H9 (cell line): ENCODE data around the gene HDAC5. TPM values are rescaled to one million over a fixed set of nuclear protein-coding genes. Genes with fewer than 3 reads are reported as not detected.

ENCODE experiments used
- DNase-seq: peaks from one replicate; pipeline ENCODE4 v3.0.0-alpha.2; 2017
- H2AFZ ChIP-seq: one replicate; pipeline ENCODE4 v1.6.1; 2013; ENCODE audit warnings: mild to moderate bottlenecking, low read length, control low read depth, moderate library complexity
- H2AK5ac ChIP-seq: 2 replicates; pipeline ENCODE4 v1.6.1; 2013; ENCODE audit warnings: low read length, control low read depth, mixed read lengths; ENCODE audit not compliant: insufficient read length
- H2BK120ac ChIP-seq: one replicate; pipeline ENCODE4 v1.6.1; 2013; ENCODE audit warnings: low read depth, mild to moderate bottlenecking, low read length, control low read depth, inconsistent platforms; ENCODE audit not compliant: poor library complexity, severe bottlenecking
- H2BK12ac ChIP-seq: 2 replicates; pipeline ENCODE4 v1.6.1; 2013; ENCODE audit warnings: low read length, control low read depth, mixed read lengths, low read depth; ENCODE audit not compliant: insufficient read length
- H2BK15ac ChIP-seq: 2 replicates; pipeline ENCODE4 v1.6.1; 2013; ENCODE audit warnings: low read depth, low read length, control low read depth
- H2BK20ac ChIP-seq: one replicate; pipeline ENCODE4 v1.6.1; 2013; ENCODE audit warnings: low read depth, mild to moderate bottlenecking, low read length, control low read depth, inconsistent platforms; ENCODE audit not compliant: poor library complexity, severe bottlenecking
- H2BK5ac ChIP-seq: 2 replicates; pipeline ENCODE4 v1.6.1; 2013; ENCODE audit warnings: low read length, control low read depth, mixed read lengths; ENCODE audit not compliant: insufficient read length
- H3K14ac ChIP-seq: 2 replicates; pipeline ENCODE4 v1.6.1; 2013; ENCODE audit warnings: low read length, control low read depth; ENCODE audit not compliant: insufficient read depth
- H3K18ac ChIP-seq: 2 replicates; pipeline ENCODE4 v1.6.1; 2013; ENCODE audit warnings: low read depth, mild to moderate bottlenecking, mixed read lengths, low read length, control low read depth; ENCODE audit not compliant: insufficient read length
- H3K23ac ChIP-seq: 2 replicates; pipeline ENCODE4 v1.6.1; 2013; ENCODE audit warnings: low read length, control low read depth, mixed read lengths, low read depth; ENCODE audit not compliant: insufficient read length
- H3K23me2 ChIP-seq: 2 replicates; pipeline ENCODE4 v1.6.1; 2013; ENCODE audit warnings: low read depth, mild to moderate bottlenecking, mixed read lengths, low read length, control low read depth; ENCODE audit not compliant: insufficient read length, poor library complexity, severe bottlenecking
- H3K27ac ChIP-seq: 2 replicates; pipeline ENCODE4 v1.5.1; 2013; ENCODE audit warnings: low read length, control low read depth, mixed read lengths, low read depth; ENCODE audit not compliant: insufficient read length
- H3K27me3 ChIP-seq: 2 replicates; pipeline ENCODE4 v1.6.1; 2013; ENCODE audit warnings: low read length, control low read depth, inconsistent platforms; ENCODE audit not compliant: insufficient read depth
- H3K4ac ChIP-seq: 2 replicates; pipeline ENCODE4 v1.6.1; 2013; ENCODE audit warnings: low read depth, mild to moderate bottlenecking, control low read depth, inconsistent platforms, low read length, moderate library complexity
- H3K4me1 ChIP-seq: 2 replicates; pipeline ENCODE4 v1.6.1; 2013; ENCODE audit warnings: low read length, control low read depth, inconsistent platforms; ENCODE audit not compliant: insufficient read depth
- H3K4me2 ChIP-seq: 2 replicates; pipeline ENCODE4 v1.6.1; 2013; ENCODE audit warnings: low read length, control low read depth, mixed read lengths; ENCODE audit not compliant: insufficient read length, insufficient read depth
- H3K56ac ChIP-seq: 2 replicates; pipeline ENCODE4 v1.6.1; 2013; ENCODE audit warnings: low read depth, mild to moderate bottlenecking, mixed read lengths, low read length, control low read depth; ENCODE audit not compliant: insufficient read length
- H3K79me1 ChIP-seq: 2 replicates; pipeline ENCODE4 v1.6.1; 2013; ENCODE audit warnings: low read depth, mild to moderate bottlenecking, moderate library complexity, low read length, control low read depth, inconsistent platforms; ENCODE audit not compliant: insufficient read depth, poor library complexity, severe bottlenecking
- H3K79me2 ChIP-seq: 2 replicates; pipeline ENCODE4 v1.6.1; 2013; ENCODE audit warnings: low read length, control low read depth, inconsistent platforms; ENCODE audit not compliant: insufficient read depth
- H3K9ac ChIP-seq: 2 replicates; pipeline ENCODE4 v1.6.1; 2013; ENCODE audit warnings: low read length, control low read depth, mixed read lengths; ENCODE audit not compliant: insufficient read length; ENCODE audit errors: extremely low read depth
- H3K9me3 ChIP-seq: one replicate; pipeline ENCODE4 v1.6.1; 2013; ENCODE audit warnings: low read depth, low read length, inconsistent platforms; ENCODE audit not compliant: control insufficient read depth
- H3T11ph ChIP-seq: one replicate; pipeline ENCODE4 v1.6.1; 2013; ENCODE audit warnings: mild to moderate bottlenecking, low read length, control low read depth, inconsistent platforms
- H4K20me1 ChIP-seq: one replicate; pipeline ENCODE4 v1.6.1; 2013; ENCODE audit not compliant: control insufficient read depth, insufficient read length, insufficient read depth
- H4K5ac ChIP-seq: 2 replicates; pipeline ENCODE4 v1.6.1; 2013; ENCODE audit warnings: low read depth, mild to moderate bottlenecking, mixed read lengths, low read length, control low read depth; ENCODE audit not compliant: insufficient read length
- H4K8ac ChIP-seq: replicated peaks from 2 replicates; pipeline ENCODE4 v1.6.1; 2013; ENCODE audit warnings: low read length, control low read depth, mixed read lengths, low read depth; ENCODE audit not compliant: insufficient read length
- H4K91ac ChIP-seq: 2 replicates; pipeline ENCODE4 v1.6.1; 2013; ENCODE audit warnings: low read depth, mild to moderate bottlenecking, moderate library complexity, mixed read lengths, low read length, control low read depth; ENCODE audit not compliant: insufficient read length
- H3K27ac Mint-ChIP-seq, 3 experiments: 2 replicates in 2 of 3; 3 replicates in 1 of 3; pipeline ENCODE4 v1.8.0; 2020 to 2021; ENCODE audit warnings: mixed read lengths in 3 of 3, mild to moderate bottlenecking in 1 of 3, moderate library complexity in 1 of 3
- H3K27me3 Mint-ChIP-seq: 2 replicates; pipeline ENCODE4 v1.8.0; 2021; ENCODE audit warnings: low read depth, mild to moderate bottlenecking, moderate library complexity, mixed read lengths
- H3K36me3 Mint-ChIP-seq, 3 experiments: 2 replicates in 2 of 3; 3 replicates in 1 of 3; pipeline ENCODE4 v1.8.0; 2020 to 2021; ENCODE audit warnings: low read depth in 3 of 3, mixed read lengths in 3 of 3; ENCODE audit not compliant: insufficient read depth in 1 of 3
- H3K4me1 Mint-ChIP-seq, 2 experiments: 2 replicates each; pipeline ENCODE4 v1.8.0; 2020; ENCODE audit warnings: mixed read lengths in 2 of 2
- H3K4me3 Mint-ChIP-seq, 2 experiments: 2 replicates in 1 of 2; 3 replicates in 1 of 2; pipeline ENCODE4 v1.8.0; 2020 to 2021; ENCODE audit warnings: mild to moderate bottlenecking in 2 of 2, mixed read lengths in 2 of 2, moderate library complexity in 1 of 2
- H3K9me3 Mint-ChIP-seq, 2 experiments: 2 replicates in 1 of 2; 3 replicates in 1 of 2; pipeline ENCODE4 v1.8.0; 2020; ENCODE audit warnings: mild to moderate bottlenecking in 2 of 2, mixed read lengths in 2 of 2, moderate library complexity in 1 of 2
- CTCF ChIP-seq: fragments of 200-600 bp; sonication (generic); conservative IDR thresholded peaks from 3 replicates; pipeline ENCODE4 v1.8.0; 2021; ENCODE audit warnings: antibody characterized with exemption, mild to moderate bottlenecking
- WGBS: extraction: QIAGEN DNeasy Blood & Tissue Kit; methylation state at CpG from one replicate; pipeline ENCODE4 v1.1.7; 2013; ENCODE audit warnings: missing lambda C conversion rate, low lambda C conversion rate, mixed read lengths; ENCODE audit not compliant: insufficient read length; ENCODE audit errors: extremely low coverage; 5-methylcytosine and 5-hydroxymethylcytosine counted together
- total RNA-seq: library from RNA; stranded (reverse); gene quantifications from 2 replicates; pipeline ENCODE4 v1.2.1, GENCODE V29; 2021

Gene HDAC5
- total RNA-seq, 1 experiment from 2014 or later = 39.5 TPM

GRCh38 chr17:44039829-44040635 lies 83.4 kb downstream of the HDAC5 start:
- H3T11ph ChIP-seq = no peak overlapping the region
- H3K14ac ChIP-seq = no peak overlapping the region
- no peak overlapping the region for H2BK12ac ChIP-seq
- H3K4me2 ChIP-seq = no peak overlapping the region
- no peaks in the 10 kb centered on the region for H3K27me3 ChIP-seq
- Mint-ChIP-seq H3K9me3 (no peaks in the 10 kb centered on the region), H3K4me3 (no peak overlapping the region), H3K36me3 (peaks cover 22 to 55% (median 50%) of the 10 kb centered on the region in 3 experiments; a peak in 6 of 7 replicates), H3K27me3 (no peaks in the 10 kb centered on the region), H3K4me1 (peaks cover 8 to 16% of the 10 kb centered on the region in 2 experiments), H3K27ac (peak overlapping the region in 2 of 3 experiments; percentile 11 to 64; a peak in 3 of 7 replicates)
- H3K9ac ChIP-seq = no peak overlapping the region
- no peak overlapping the region for H3K27ac ChIP-seq
- no peak for TF ChIP-seq CTCF
- no peak overlapping the region for H4K91ac ChIP-seq
- H2AFZ ChIP-seq = no peak overlapping the region
- no peak overlapping the region for H2BK5ac ChIP-seq
- H3K4me1 ChIP-seq = no peaks in the 10 kb centered on the region
- no peak overlapping the region for H4K8ac ChIP-seq
- H3K18ac ChIP-seq = no peak overlapping the region
- no peak overlapping the region for H2BK120ac ChIP-seq
- H4K5ac ChIP-seq = no peak overlapping the region
- H3K4ac ChIP-seq = no peak overlapping the region
- no CpG with 5 or more reads among the region's 6 CpGs for WGBS
- peaks cover 9% of the 10 kb centered on the region; the same call in 1 of the 2 replicates for H3K79me2 ChIP-seq
- H2AK5ac ChIP-seq = no peak overlapping the region
- H2BK15ac ChIP-seq = no peak overlapping the region
- no peak overlapping the region for H3K23ac ChIP-seq
- H2BK20ac ChIP-seq = no peak overlapping the region
- no peaks in the 10 kb centered on the region for H3K23me2 ChIP-seq
- H4K20me1 ChIP-seq = no peaks in the 10 kb centered on the region
- no peak for DNase-seq
- H3K9me3 ChIP-seq = no peaks in the 10 kb centered on the region
- peaks cover 14% of the 10 kb centered on the region for H3K79me1 ChIP-seq
- H3K56ac ChIP-seq = no peak overlapping the region
